Uterus (tissue), 2 donors: ENCODE results near the gene CRB1.

ENCODE experiments used
- POLR2A ChIP-seq, 2 donors: fragments of 450-650 bp; IDR thresholded peaks; one replicate each; pipeline ENCODE4 v1.6.1; 2016; ENCODE audit warnings: antibody characterized with exemption in 2 of 2, mild to moderate bottlenecking in 1 of 2, moderate library complexity in 1 of 2
- TF ChIP-seq, protein P1 (sequence below), 4 experiments: fragments of 200-600 bp in 2 of 4; fragments of 450-650 bp in 2 of 4; sonication (generic) in 2 of 4; IDR thresholded peaks; one replicate each; pipeline ENCODE4 v1.5.1; 2016 to 2019; ENCODE audit warnings: antibody characterized with exemption in 4 of 4, mild to moderate bottlenecking in 2 of 4, moderate library complexity in 1 of 4

DNA sequence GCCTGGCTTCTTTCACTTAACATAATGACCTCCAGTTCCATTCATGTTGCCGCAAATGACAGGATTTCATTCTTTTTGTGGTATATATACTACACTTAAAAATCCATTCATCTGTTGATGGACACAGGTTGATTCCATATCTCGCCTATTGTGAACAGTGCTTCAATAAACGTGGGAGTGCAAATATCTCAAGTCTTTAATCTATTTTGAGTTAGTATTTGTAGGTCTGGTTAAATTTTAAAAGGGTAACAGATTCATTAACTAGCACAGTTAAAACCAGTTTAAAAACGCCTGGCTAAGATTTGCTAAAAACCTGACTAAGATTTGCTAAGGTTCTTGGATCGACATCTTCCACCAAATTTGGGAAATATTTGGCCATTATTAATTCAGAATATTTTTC is 45.7 kb downstream of the CRB1 start:
- TF ChIP-seq, protein P1, sequence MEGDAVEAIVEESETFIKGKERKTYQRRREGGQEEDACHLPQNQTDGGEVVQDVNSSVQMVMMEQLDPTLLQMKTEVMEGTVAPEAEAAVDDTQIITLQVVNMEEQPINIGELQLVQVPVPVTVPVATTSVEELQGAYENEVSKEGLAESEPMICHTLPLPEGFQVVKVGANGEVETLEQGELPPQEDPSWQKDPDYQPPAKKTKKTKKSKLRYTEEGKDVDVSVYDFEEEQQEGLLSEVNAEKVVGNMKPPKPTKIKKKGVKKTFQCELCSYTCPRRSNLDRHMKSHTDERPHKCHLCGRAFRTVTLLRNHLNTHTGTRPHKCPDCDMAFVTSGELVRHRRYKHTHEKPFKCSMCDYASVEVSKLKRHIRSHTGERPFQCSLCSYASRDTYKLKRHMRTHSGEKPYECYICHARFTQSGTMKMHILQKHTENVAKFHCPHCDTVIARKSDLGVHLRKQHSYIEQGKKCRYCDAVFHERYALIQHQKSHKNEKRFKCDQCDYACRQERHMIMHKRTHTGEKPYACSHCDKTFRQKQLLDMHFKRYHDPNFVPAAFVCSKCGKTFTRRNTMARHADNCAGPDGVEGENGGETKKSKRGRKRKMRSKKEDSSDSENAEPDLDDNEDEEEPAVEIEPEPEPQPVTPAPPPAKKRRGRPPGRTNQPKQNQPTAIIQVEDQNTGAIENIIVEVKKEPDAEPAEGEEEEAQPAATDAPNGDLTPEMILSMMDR (IDR thresholded peaks at IDR 0.05), result no peak
- TF ChIP-seq POLR2A (IDR thresholded peaks at IDR 0.05), result no peak
